Nasal cavity respiratory epithelium epithelial cell of viscerocranial mucosa (primary cell): ENCODE data around the gene SUPT20H. TPM values are rescaled to one million over a fixed set of nuclear protein-coding genes. Genes with fewer than 3 reads are reported as not detected.

Experiments used
- total RNA-seq: library from RNA; depleted of rRNA; stranded (reverse); fragments of >200 nt; gene quantifications from 2 replicates; pipeline ENCODE4 v1.2.3, GENCODE V29; 2014

Gene SUPT20H
- total RNA-seq = 34.2 and 54.0 TPM in 2 replicates

GRCh38 chr13:37058910-37059847 is at the start of gene SUPT20H:
TSS of gene SUPT20H (minus strand) at chr13:37059688. CDS start at chr13:37051490, 8,198 bp downstream.

GRCh38 chr13:37105251-37105714 is 45.8 kb upstream of the SUPT20H start, which contains the start of gene CSNK1A1L:
TSS of gene CSNK1A1L (minus strand) at chr13:37105664. CDS start at chr13:37105256, 408 bp downstream.

GRCh38 chr13:36999054-36999714 is 60.3 kb downstream of the SUPT20H start, which contains the start of gene ALG5:
TSS of gene ALG5 (minus strand) at chr13:36999340. CDS start at chr13:36999300, 40 bp downstream.

Other genes with a start within 250 kb of the SUPT20H start
- gene RFXAP, start 240.5 kb downstream of the SUPT20H start, total RNA-seq = 1.4 and 2.6 TPM in 2 replicates
- gene SMAD9, start 139.4 kb downstream of the SUPT20H start, total RNA-seq = 0.34 and 1.1 TPM in 2 replicates
- 34.7 and 60.8 TPM in 2 replicates for gene ALG5, start 60.3 kb downstream of the SUPT20H start, total RNA-seq
- 39.0 and 64.9 TPM in 2 replicates for gene EXOSC8, start 58.9 kb downstream of the SUPT20H start, total RNA-seq
- not detected in 2 replicates for gene CSNK1A1L, start 46.0 kb upstream of the SUPT20H start, total RNA-seq